Peyer's patch (tissue), 4 donors: Measurements from ENCODE around the gene ISOC2.

Source experiments
- POLR2A ChIP-seq, 2 donors: fragments of 450-650 bp; IDR thresholded peaks; one replicate each; pipeline ENCODE4 v1.5.1; 2017; ENCODE audit warnings: antibody characterized with exemption in 2 of 2, mild to moderate bottlenecking in 2 of 2, moderate library complexity in 2 of 2
- TF ChIP-seq, protein P1 (sequence below), 6 experiments: fragments of 450-650 bp in 4 of 6; fragments of 200-600 bp in 2 of 6; sonication (generic) in 1 of 6; IDR thresholded peaks; one replicate each; pipeline ENCODE4 v1.5.1; 2017 to 2019; ENCODE audit warnings: antibody characterized with exemption in 6 of 6, mild to moderate bottlenecking in 3 of 6, moderate library complexity in 1 of 6

DNA sequence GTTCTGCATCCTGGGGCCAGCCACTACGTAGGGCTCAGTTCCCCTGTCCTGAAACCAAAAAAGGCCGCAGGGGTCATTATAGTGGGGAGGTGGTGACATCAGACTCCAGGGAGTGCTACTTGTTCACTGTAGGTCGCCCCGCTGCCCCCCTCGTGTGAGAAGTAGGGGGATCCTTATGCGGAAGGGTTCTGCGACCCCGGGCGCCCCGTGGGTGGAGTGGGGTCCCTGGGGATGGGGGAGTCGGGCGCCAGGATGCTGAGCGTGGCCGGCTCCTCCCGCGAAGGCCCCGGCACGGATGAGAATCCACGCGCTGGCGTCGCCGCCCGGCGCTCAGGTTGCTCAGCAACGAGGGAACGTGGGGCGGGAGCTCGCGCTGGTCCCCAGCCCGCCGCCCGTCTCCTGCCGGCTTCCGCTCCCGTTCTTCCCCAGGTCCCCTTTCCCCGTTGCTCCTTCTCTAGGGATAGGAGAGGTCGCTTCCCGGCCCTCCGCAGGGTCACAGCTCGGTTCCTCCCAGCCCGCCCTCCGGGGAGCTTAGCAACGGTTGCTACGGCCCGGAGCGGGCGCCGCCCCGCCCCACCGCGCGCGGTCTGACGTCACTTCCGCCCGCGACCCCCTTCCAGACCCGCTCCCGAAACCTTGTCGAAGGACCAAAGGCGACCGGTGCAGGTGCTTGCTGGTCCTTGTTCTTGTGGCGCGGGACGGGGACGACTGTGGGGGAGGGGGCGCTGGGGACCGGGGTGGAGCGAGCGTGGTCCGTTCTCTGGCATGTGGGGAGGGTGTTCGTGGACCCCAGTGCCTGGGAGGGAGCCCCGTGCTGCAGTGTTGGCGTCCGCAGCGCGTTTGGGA lies 23.4 kb upstream of the ISOC2 start, which contains the start of gene NAT14:
- TF ChIP-seq, protein P1, sequence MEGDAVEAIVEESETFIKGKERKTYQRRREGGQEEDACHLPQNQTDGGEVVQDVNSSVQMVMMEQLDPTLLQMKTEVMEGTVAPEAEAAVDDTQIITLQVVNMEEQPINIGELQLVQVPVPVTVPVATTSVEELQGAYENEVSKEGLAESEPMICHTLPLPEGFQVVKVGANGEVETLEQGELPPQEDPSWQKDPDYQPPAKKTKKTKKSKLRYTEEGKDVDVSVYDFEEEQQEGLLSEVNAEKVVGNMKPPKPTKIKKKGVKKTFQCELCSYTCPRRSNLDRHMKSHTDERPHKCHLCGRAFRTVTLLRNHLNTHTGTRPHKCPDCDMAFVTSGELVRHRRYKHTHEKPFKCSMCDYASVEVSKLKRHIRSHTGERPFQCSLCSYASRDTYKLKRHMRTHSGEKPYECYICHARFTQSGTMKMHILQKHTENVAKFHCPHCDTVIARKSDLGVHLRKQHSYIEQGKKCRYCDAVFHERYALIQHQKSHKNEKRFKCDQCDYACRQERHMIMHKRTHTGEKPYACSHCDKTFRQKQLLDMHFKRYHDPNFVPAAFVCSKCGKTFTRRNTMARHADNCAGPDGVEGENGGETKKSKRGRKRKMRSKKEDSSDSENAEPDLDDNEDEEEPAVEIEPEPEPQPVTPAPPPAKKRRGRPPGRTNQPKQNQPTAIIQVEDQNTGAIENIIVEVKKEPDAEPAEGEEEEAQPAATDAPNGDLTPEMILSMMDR (IDR thresholded peaks at IDR 0.05) = no peak
- no peak for TF ChIP-seq POLR2A (IDR thresholded peaks at IDR 0.05)
